KMS-11 (cell line): ENCODE results near the gene MTREX.

ENCODE experiments used
- H2AFZ ChIP-seq: fragments of 200-600 bp; sonication (generic); 2 replicates; pipeline ENCODE4 v1.6.1; 2016; ENCODE audit warnings: antibody characterized with exemption, mixed run types, low read depth
- H3K27ac ChIP-seq: fragments of 200-600 bp; sonication (generic); 2 replicates; pipeline ENCODE4 v1.6.1; 2016; ENCODE audit warnings: mild to moderate bottlenecking, mixed run types
- H3K27me3 ChIP-seq: fragments of 200-600 bp; sonication (generic); 2 replicates; pipeline ENCODE4 v1.6.1; 2017; ENCODE audit warnings: mild to moderate bottlenecking, low read depth, mixed run types, moderate library complexity; ENCODE audit not compliant: insufficient read depth
- H3K36me3 ChIP-seq: fragments of 200-600 bp; sonication (generic); 2 replicates; pipeline ENCODE4 v1.6.1; 2017; ENCODE audit warnings: mild to moderate bottlenecking, mixed run types; ENCODE audit not compliant: insufficient read depth
- H3K4me1 ChIP-seq: fragments of 200-600 bp; sonication (generic); 2 replicates; pipeline ENCODE4 v1.6.1; 2016; ENCODE audit warnings: mild to moderate bottlenecking, low read depth, mixed run types; ENCODE audit not compliant: poor library complexity, severe bottlenecking
- H3K4me2 ChIP-seq: fragments of 200-600 bp; sonication (generic); 2 replicates; pipeline ENCODE4 v1.7.0; 2016; ENCODE audit warnings: mild to moderate bottlenecking, mixed run types
- H3K4me3 ChIP-seq: fragments of 200-600 bp; sonication (generic); IDR thresholded peaks from 2 replicates; pipeline ENCODE4 v1.6.1; 2017; ENCODE audit warnings: low read depth, low read length, mixed read lengths; ENCODE audit not compliant: insufficient read depth
- H3K79me2 ChIP-seq: fragments of 200-600 bp; sonication (generic); 2 replicates; pipeline ENCODE4 v1.6.1; 2016; ENCODE audit warnings: low read depth, mixed run types; ENCODE audit not compliant: insufficient read depth
- H3K9ac ChIP-seq: fragments of 200-600 bp; sonication (generic); 2 replicates; pipeline ENCODE4 v1.6.1; 2016; ENCODE audit warnings: mild to moderate bottlenecking, mixed run types
- H4K20me1 ChIP-seq: fragments of 200-600 bp; sonication (generic); 2 replicates; pipeline ENCODE4 v1.6.1; 2016; ENCODE audit warnings: mild to moderate bottlenecking, mixed run types; ENCODE audit not compliant: insufficient read depth
- CTCF ChIP-seq: fragments of 200-600 bp; sonication (generic); conservative IDR thresholded peaks from 2 replicates; pipeline ENCODE4 v1.6.1; 2017; ENCODE audit warnings: low read depth, mild to moderate bottlenecking, antibody characterized with exemption, low read length, moderate library complexity, mixed read lengths

MTREX gene

DNA sequence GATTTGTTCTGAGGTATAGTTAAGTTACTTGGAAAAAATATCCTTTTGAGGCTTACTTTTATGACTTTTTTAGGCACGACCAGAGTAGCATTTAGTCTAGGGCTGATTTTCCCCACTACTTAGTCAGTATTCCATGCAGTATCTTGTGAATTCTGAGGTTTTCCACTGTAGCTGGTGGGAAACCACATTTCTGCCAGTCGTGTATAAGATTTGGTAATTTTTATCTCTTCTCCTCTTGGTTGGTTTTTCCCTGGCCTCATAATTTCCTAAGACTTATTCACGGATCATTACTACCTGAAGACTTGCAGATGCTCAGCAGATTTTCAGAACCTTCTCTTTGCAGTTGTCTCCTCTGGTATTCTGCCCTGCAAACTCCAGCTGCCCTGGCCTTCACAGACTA lies 23.5 kb downstream of the MTREX start:
- Histone ChIP-seq H4K20me1 (no peaks in the 10 kb centered on the region), H2AFZ (no peak overlapping the region), H3K9ac (no peak overlapping the region), H3K36me3 (no peaks in the 10 kb centered on the region; the same call in 1 of the 2 replicates), H3K4me1 (peaks cover 8% of the 10 kb centered on the region), H3K4me2 (no peak overlapping the region), H3K27ac (no peak overlapping the region), H3K27me3 (no peaks in the 10 kb centered on the region), H3K4me3 (no peak overlapping the region), H3K79me2 (peaks cover 34% of the 10 kb centered on the region; the same call in 1 of the 2 replicates)
- no peak for TF ChIP-seq CTCF

DNA sequence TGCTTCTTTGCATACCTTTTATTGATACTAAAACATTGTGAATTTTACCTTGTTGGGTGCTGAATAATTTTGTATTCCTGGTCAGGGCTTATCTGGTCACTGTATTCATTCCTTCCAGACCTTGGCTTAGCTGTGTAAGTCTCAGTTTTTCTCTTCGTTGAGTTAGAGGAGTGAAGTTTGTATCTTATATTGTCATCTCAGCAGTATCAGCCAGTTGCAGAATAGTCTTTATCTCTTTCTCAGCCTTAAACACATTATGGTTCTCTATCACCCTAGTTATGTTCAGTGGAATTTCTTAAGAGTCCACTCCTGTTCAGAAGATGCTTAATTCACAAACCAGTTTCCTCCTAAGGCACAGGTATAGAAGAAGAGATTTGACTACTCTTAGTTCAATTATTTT lies 25.2 kb downstream of the MTREX start:
- TF ChIP-seq CTCF, result no peak

DNA sequence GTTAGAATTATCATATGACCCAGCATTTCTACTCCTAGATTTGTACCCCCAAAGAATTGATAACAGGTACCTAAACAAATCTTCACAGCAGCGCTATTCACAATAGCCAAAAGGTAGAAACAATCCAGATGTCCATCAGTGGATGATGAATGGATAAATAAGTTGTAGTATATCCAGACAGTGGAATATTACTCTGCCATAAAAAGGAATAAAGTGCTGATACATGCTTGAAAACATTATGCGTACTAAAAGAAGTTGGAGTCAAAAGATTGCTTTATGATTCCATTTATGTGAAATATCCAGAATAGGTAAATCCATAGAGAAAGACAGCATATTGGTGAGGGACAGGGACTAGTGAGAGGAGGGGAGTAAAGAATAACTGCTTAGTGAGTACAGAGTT lies 26.0 kb downstream of the MTREX start:
- no peak for TF ChIP-seq CTCF
- peaks cover 13% of the 10 kb centered on the region for H3K4me1 ChIP-seq
- no peak overlapping the region for H3K27ac ChIP-seq
- no peak overlapping the region for H3K9ac ChIP-seq
- H3K79me2 ChIP-seq, result peaks cover 29% of the 10 kb centered on the region; the same call in 1 of the 2 replicates
- no peak overlapping the region for H3K4me3 ChIP-seq
- H3K4me2 ChIP-seq, result no peak overlapping the region
- H3K27me3 ChIP-seq, result no peaks in the 10 kb centered on the region
- peaks cover 3% of the 10 kb centered on the region; the same call in 1 of the 2 replicates for H3K36me3 ChIP-seq
- no peaks in the 10 kb centered on the region for H4K20me1 ChIP-seq
- H2AFZ ChIP-seq, result no peak overlapping the region

More for the DNA sequence above, 25.2 kb downstream of the MTREX start:
- Histone ChIP-seq H3K27ac (no peak overlapping the region), H3K36me3 (peaks cover 3% of the 10 kb centered on the region; the same call in 1 of the 2 replicates), H3K27me3 (no peaks in the 10 kb centered on the region), H3K4me2 (no peak overlapping the region), H3K4me1 (peaks cover 8% of the 10 kb centered on the region), H3K9ac (no peak overlapping the region), H4K20me1 (no peaks in the 10 kb centered on the region), H3K79me2 (peaks cover 28% of the 10 kb centered on the region; the same call in 1 of the 2 replicates), H2AFZ (no peak overlapping the region), H3K4me3 (no peak overlapping the region)

- Histone ChIP-seq H3K4me2 (no peak overlapping the region), H3K4me1 (peaks cover 13% of the 10 kb centered on the region), H3K27me3 (no peaks in the 10 kb centered on the region), H3K27ac (no peak overlapping the region), H4K20me1 (no peaks in the 10 kb centered on the region), H3K4me3 (no peak overlapping the region), H3K79me2 (peaks cover 22% of the 10 kb centered on the region; the same call in 1 of the 2 replicates), H3K9ac (no peak overlapping the region), H3K36me3 (peaks cover 3% of the 10 kb centered on the region; the same call in 1 of the 2 replicates), H2AFZ (no peak overlapping the region)
- TF ChIP-seq CTCF, result no peak
Observed at GRCh38 chr5:55338092-55338613, 30.4 kb downstream of the MTREX start.
